CD8-positive, alpha-beta memory T cell (primary cell): ENCODE data around the gene SPIN1. TPM values are rescaled to one million over a fixed set of nuclear protein-coding genes. Genes with fewer than 3 reads are reported as not detected.
"Not testable (repeated sequence)": the region's sequence is repeated elsewhere in the genome, so short reads cannot be mapped to it uniquely, and the experiment has no call there.

ENCODE experiments used
- CTCF ChIA-PET: fragments of 350-600 bp; sonication (Branson Sonifier 250); formaldehyde crosslinking; loops from one replicate; lab custom pipeline; 2021; ENCODE audit warnings: antibody characterized with exemption; lab: Charles Lee
- POLR2A ChIA-PET: fragments of 350-600 bp; sonication (Branson Sonifier 250); formaldehyde crosslinking; loops from one replicate; lab custom pipeline; 2021; ENCODE audit warnings: antibody characterized with exemption; lab: Charles Lee
- DNase-seq, 5 donors: peaks; one replicate each; pipeline versions ENCODE4 v3.0.0 to v3.0.0-alpha.2; 2020 to 2022; ENCODE audit warnings: mixed read lengths in 1 of 5
- H3K27ac ChIP-seq: one replicate; pipeline ENCODE4 v1.7.0; 2013; ENCODE audit warnings: low read depth, mild to moderate bottlenecking, low read length, moderate library complexity
- H3K27me3 ChIP-seq: 2 replicates; pipeline ENCODE4 v1.7.0; 2013; ENCODE audit warnings: low read length, mild to moderate bottlenecking; ENCODE audit not compliant: insufficient read depth, poor library complexity, severe bottlenecking
- H3K36me3 ChIP-seq: 2 replicates; pipeline ENCODE4 v1.7.0; 2013; ENCODE audit warnings: mild to moderate bottlenecking, low read length, moderate library complexity; ENCODE audit not compliant: insufficient read depth
- H3K4me1 ChIP-seq: 2 replicates; pipeline ENCODE4 v1.7.0; 2013; ENCODE audit warnings: mild to moderate bottlenecking, low read length, moderate library complexity; ENCODE audit not compliant: insufficient read depth
- H3K4me3 ChIP-seq: 2 replicates; pipeline ENCODE4 v1.7.0; 2013; ENCODE audit warnings: mild to moderate bottlenecking, low read length
- H3K9me3 ChIP-seq: 2 replicates; pipeline ENCODE4 v1.7.0; 2013; ENCODE audit warnings: mild to moderate bottlenecking, low read length
- H3K27ac Mint-ChIP-seq, 8 donors: one replicate each; pipeline ENCODE4 v1.8.0; 2020 to 2021; ENCODE audit warnings: mixed read lengths in 8 of 8, mild to moderate bottlenecking in 6 of 8, inconsistent platforms in 3 of 8, moderate library complexity in 3 of 8
- H3K27me3 Mint-ChIP-seq, 2 donors: one replicate each; pipeline ENCODE4 v1.8.0; 2020 to 2021; ENCODE audit warnings: mixed read lengths in 2 of 2, mild to moderate bottlenecking in 1 of 2, moderate library complexity in 1 of 2
- H3K36me3 Mint-ChIP-seq, 3 donors: one replicate each; pipeline ENCODE4 v1.8.0; 2020 to 2021; ENCODE audit warnings: mixed read lengths in 3 of 3, inconsistent platforms in 1 of 3, mild to moderate bottlenecking in 1 of 3
- H3K4me1 Mint-ChIP-seq, 3 donors: one replicate each; pipeline ENCODE4 v1.8.0; 2020 to 2021; ENCODE audit warnings: mixed read lengths in 3 of 3, inconsistent platforms in 1 of 3, mild to moderate bottlenecking in 1 of 3
- H3K4me3 Mint-ChIP-seq, 7 donors: one replicate each; pipeline ENCODE4 v1.8.0; 2020 to 2021; ENCODE audit warnings: mixed read lengths in 7 of 7, mild to moderate bottlenecking in 6 of 7, moderate library complexity in 4 of 7, inconsistent platforms in 2 of 7
- H3K9me3 Mint-ChIP-seq, 5 donors: one replicate each; pipeline ENCODE4 v1.8.0; 2020 to 2022; ENCODE audit warnings: mixed read lengths in 5 of 5, mild to moderate bottlenecking in 3 of 5, moderate library complexity in 2 of 5, inconsistent platforms in 1 of 5
- polyA plus RNA-seq: library from polyadenylated mRNA; unstranded; fragments of 300-500 nt; fragmentation: Illumina TruSeq; gene quantifications from one replicate; pipeline ENCODE4 v1.2.3, GENCODE V29; 2021
- total RNA-seq, 2 experiments: library from RNA; stranded (reverse); gene quantifications; one replicate each; pipeline ENCODE4 v1.2.3, GENCODE V29; 2021

The SPIN1 gene
- total and polyA plus RNA-seq, 3 experiments from 2014 or later: 21.9 to 24.1 (median 22.9) TPM

GRCh38 chr9:88379352-88379751, 8.9 kb upstream of the SPIN1 start:
- H3K36me3 Mint-ChIP-seq: no peaks in the 10 kb centered on the region
- Histone ChIP-seq H3K27me3 (peaks cover 6% of the 10 kb centered on the region), H3K4me1 (no peaks in the 10 kb centered on the region), H3K27ac (no peak overlapping the region), H3K9me3 (no peaks in the 10 kb centered on the region), H3K36me3 (no peaks in the 10 kb centered on the region), H3K4me3 (no peak overlapping the region)
- DNase-seq: no peak
- no peak overlapping the region for H3K4me3 Mint-ChIP-seq
- peaks cover 0 to 5% (median 4%) of the 10 kb centered on the region in 5 donors for H3K9me3 Mint-ChIP-seq
- H3K4me1 Mint-ChIP-seq: no peaks in the 10 kb centered on the region
- ChIA-PET CTCF (interaction anchor here (1.6 kb wide), 1 partner anchor 19 kb away, joined by 3 read pairs; no protein-coding TSS in a partner anchor), POLR2A (no interaction called here)
- peaks cover 7 to 12% of the 10 kb centered on the region in 2 donors for H3K27me3 Mint-ChIP-seq
- H3K27ac Mint-ChIP-seq: no peak overlapping the region

- Mint-ChIP-seq H3K4me1 (no peaks in the 10 kb centered on the region), H3K27me3 (peaks cover 4 to 10% of the 10 kb centered on the region in 2 donors), H3K27ac (no peak overlapping the region), H3K36me3 (no peaks in the 10 kb centered on the region), H3K9me3 (peaks cover 0 to 5% (median 4%) of the 10 kb centered on the region in 5 donors), H3K4me3 (no peak overlapping the region)
- no peaks in the 10 kb centered on the region for H3K9me3 ChIP-seq
- no peak for DNase-seq
- ChIA-PET CTCF (interaction anchor here (0.8 to 1.6 kb wide), 2 partner anchors 14 to 20 kb away, joined by 3 read pairs; no protein-coding TSS in a partner anchor), POLR2A (no interaction called here)
- H3K4me1 ChIP-seq: no peaks in the 10 kb centered on the region
- no peak overlapping the region for H3K4me3 ChIP-seq
- H3K27ac ChIP-seq: no peak overlapping the region
- H3K36me3 ChIP-seq: no peaks in the 10 kb centered on the region
- peaks cover 6% of the 10 kb centered on the region for H3K27me3 ChIP-seq
These were observed 8.1 kb upstream of the SPIN1 start for GRCh38 chr9:88380118-88380517.

GRCh38 chr9:88381322-88381721, 6.9 kb upstream of the SPIN1 start:
- H3K27ac ChIP-seq, DNase-seq, H3K27me3 ChIP-seq, H3K9me3 Mint-ChIP-seq, POLR2A ChIA-PET, H3K27me3 Mint-ChIP-seq, H3K9me3 ChIP-seq, H3K27ac Mint-ChIP-seq, H3K4me3 ChIP-seq, H3K36me3 ChIP-seq, H3K4me1 ChIP-seq, H3K36me3 Mint-ChIP-seq, H3K4me3 Mint-ChIP-seq, H3K4me1 Mint-ChIP-seq, CTCF ChIA-PET: not testable (repeated sequence)

- ChIA-PET POLR2A (no interaction called here), CTCF (no interaction called here)
- Mint-ChIP-seq H3K27me3 (peaks cover 3 to 6% of the 10 kb centered on the region in 2 donors), H3K4me3 (no peak overlapping the region), H3K4me1 (peaks cover 8 to 10% (median 9%) of the 10 kb centered on the region in 3 donors), H3K9me3 (no peaks in the 10 kb centered on the region), H3K36me3 (peaks cover 0 to 4% (median 0%) of the 10 kb centered on the region in 3 donors), H3K27ac (peak overlapping the region in 2 of 8 donors; percentile 10 to 42)
- Histone ChIP-seq H3K4me1 (peaks cover 4% of the 10 kb centered on the region), H3K27ac (no peak overlapping the region), H3K4me3 (no peak overlapping the region), H3K36me3 (no peaks in the 10 kb centered on the region), H3K9me3 (no peaks in the 10 kb centered on the region), H3K27me3 (peaks cover under 1% of the 10 kb centered on the region)
- no peak for DNase-seq
These were observed 5.1 kb upstream of the SPIN1 start for GRCh38 chr9:88383176-88383575.

GRCh38 chr9:88386137-88386536, 2.1 kb upstream of the SPIN1 start:
- H3K27ac Mint-ChIP-seq: peak overlapping the region in 2 of 8 donors; percentile 6 to 94
- H3K4me1 Mint-ChIP-seq: peaks cover 16 to 24% (median 23%) of the 10 kb centered on the region in 3 donors
- H3K27me3 ChIP-seq, CTCF ChIA-PET, H3K9me3 ChIP-seq, DNase-seq, H3K27me3 Mint-ChIP-seq, H3K36me3 ChIP-seq, H3K27ac ChIP-seq, H3K36me3 Mint-ChIP-seq, POLR2A ChIA-PET, H3K9me3 Mint-ChIP-seq, H3K4me3 ChIP-seq: not testable (repeated sequence)
- peak overlapping the region in 2 of 7 donors; percentile 38 to 88 for H3K4me3 Mint-ChIP-seq
- peaks cover 10% of the 10 kb centered on the region for H3K4me1 ChIP-seq

- peak overlapping the region; percentile 78 for H3K4me3 ChIP-seq
- CTCF ChIA-PET: interaction anchor here (1.2 to 1.3 kb wide), 2 partner anchors 64 to 413 kb away, joined by 3 read pairs; partner anchors contain the start of gene CDK20
- POLR2A ChIA-PET: no interaction called here
These were observed 1.1 kb upstream of the SPIN1 start for GRCh38 chr9:88387036-88387551.

GRCh38 chr9:88387552-88388202, 567 bp upstream of the SPIN1 start:
- H3K4me1 Mint-ChIP-seq: peaks cover 16 to 39% (median 31%) of the 10 kb centered on the region in 3 donors
- Histone ChIP-seq H3K36me3 (no peaks in the 10 kb centered on the region), H3K27me3 (no peaks in the 10 kb centered on the region), H3K27ac (peak overlapping the region; percentile 53), H3K4me1 (peaks cover 10% of the 10 kb centered on the region), H3K4me3 (peak overlapping the region; percentile 78), H3K9me3 (no peaks in the 10 kb centered on the region)
- ChIA-PET POLR2A (no interaction called here), CTCF (interaction anchor here (1.2 to 1.3 kb wide), 2 partner anchors 65 to 413 kb away, joined by 3 read pairs; partner anchors contain the start of gene CDK20)
- peak overlapping the region; percentile 89 to 97 (median 93) for H3K27ac Mint-ChIP-seq
- H3K4me3 Mint-ChIP-seq: peak overlapping the region; percentile 86 to 96 (median 88)
- peaks cover 0 to 7% (median 0%) of the 10 kb centered on the region in 3 donors for H3K36me3 Mint-ChIP-seq
- DNase-seq: peak in 2 of 5 donors; percentile 47 to 67
- no peaks in the 10 kb centered on the region for H3K9me3 Mint-ChIP-seq
- H3K27me3 Mint-ChIP-seq: peaks cover 0 to 6% of the 10 kb centered on the region in 2 donors

More at GRCh38 chr9:88387036-88387551, 1.1 kb upstream of the SPIN1 start:
- DNase-seq: peak in 3 of 5 donors; percentile 0 to 46 (median 3)
- no peaks in the 10 kb centered on the region for H3K36me3 ChIP-seq
- no peak overlapping the region for H3K27ac ChIP-seq
- Mint-ChIP-seq H3K4me3 (peak overlapping the region; percentile 86 to 96 (median 88)), H3K27ac (peak overlapping the region; percentile 89 to 97 (median 93)), H3K36me3 (peaks cover 0 to 7% (median 0%) of the 10 kb centered on the region in 3 donors), H3K4me1 (peaks cover 16 to 33% (median 26%) of the 10 kb centered on the region in 3 donors), H3K27me3 (peaks cover 0 to 6% of the 10 kb centered on the region in 2 donors), H3K9me3 (no peaks in the 10 kb centered on the region)
- peaks cover 10% of the 10 kb centered on the region for H3K4me1 ChIP-seq
- H3K27me3 ChIP-seq: no peaks in the 10 kb centered on the region
- no peaks in the 10 kb centered on the region for H3K9me3 ChIP-seq
